Type B pancreatic cell (in vitro differentiated cells): Measurements from ENCODE around the gene SYNGR1. TPM values are rescaled to one million over a fixed set of nuclear protein-coding genes. Genes with fewer than 3 reads are reported as not detected.

Source experiments
- DNase-seq: peaks from one replicate; pipeline ENCODE4 v3.0.0; 2021; ENCODE audit warnings: mixed read lengths; ENCODE audit not compliant: unreplicated experiment; ENCODE audit errors: extremely low spot score
- H3K27ac Mint-ChIP-seq: 2 replicates; pipeline ENCODE4 v1.8.0; 2021; ENCODE audit warnings: mild to moderate bottlenecking, mixed read lengths
- H3K27me3 Mint-ChIP-seq: 2 replicates; pipeline ENCODE4 v1.8.0; 2021; ENCODE audit warnings: mixed read lengths
- H3K36me3 Mint-ChIP-seq: 2 replicates; pipeline ENCODE4 v1.8.0; 2021; ENCODE audit warnings: mixed read lengths
- H3K4me1 Mint-ChIP-seq: one replicate; pipeline ENCODE4 v1.8.0; 2021; ENCODE audit warnings: mixed read lengths; ENCODE audit not compliant: unreplicated experiment
- H3K4me3 Mint-ChIP-seq: 2 replicates; pipeline ENCODE4 v1.8.0; 2021; ENCODE audit warnings: mild to moderate bottlenecking, mixed read lengths
- H3K9me3 Mint-ChIP-seq: 2 replicates; pipeline ENCODE4 v1.8.0; 2021; ENCODE audit warnings: mixed read lengths
- CTCF ChIP-seq: fragments of 200-600 bp; sonication (generic); conservative IDR thresholded peaks from 2 replicates; pipeline ENCODE4 v1.5.0; 2021; ENCODE audit warnings: antibody characterized with exemption, mild to moderate bottlenecking
- total RNA-seq: library from RNA; stranded (reverse); gene quantifications from 2 replicates; pipeline ENCODE4 v1.2.1, GENCODE V29; 2021; ENCODE audit warnings: low replicate concordance

The SYNGR1 gene
- total RNA-seq, 1 donor from 2014 or later: 41.4 TPM

GRCh38 chr22:39369186-39369585 lies 19.4 kb downstream of the SYNGR1 start:
- Mint-ChIP-seq H3K4me3 (no peak overlapping the region), H3K27ac (no peak overlapping the region), H3K36me3 (no peaks in the 10 kb centered on the region), H3K9me3 (no peaks in the 10 kb centered on the region), H3K27me3 (no peaks in the 10 kb centered on the region), H3K4me1 (peaks cover 18% of the 10 kb centered on the region)
- no peak for TF ChIP-seq CTCF
- DNase-seq: no peak

GRCh38 chr22:39369586-39369985 lies 19.8 kb downstream of the SYNGR1 start:
- no peaks in the 10 kb centered on the region for H3K9me3 Mint-ChIP-seq
- H3K4me3 Mint-ChIP-seq: no peak overlapping the region
- no peak for TF ChIP-seq CTCF
- DNase-seq: no peak
- H3K27ac Mint-ChIP-seq: no peak overlapping the region
- H3K27me3 Mint-ChIP-seq: no peaks in the 10 kb centered on the region
- H3K36me3 Mint-ChIP-seq: no peaks in the 10 kb centered on the region
- peaks cover 14% of the 10 kb centered on the region for H3K4me1 Mint-ChIP-seq

- no peak overlapping the region for H3K27ac Mint-ChIP-seq
- H3K27me3 Mint-ChIP-seq: no peaks in the 10 kb centered on the region
- DNase-seq: no peak
- no peaks in the 10 kb centered on the region for H3K9me3 Mint-ChIP-seq
- no peak overlapping the region for H3K4me3 Mint-ChIP-seq
- H3K4me1 Mint-ChIP-seq: peaks cover 5% of the 10 kb centered on the region
- no peak for TF ChIP-seq CTCF
- H3K36me3 Mint-ChIP-seq: peaks cover 2% of the 10 kb centered on the region
Observed at GRCh38 chr22:39371732-39372131, 21.9 kb downstream of the SYNGR1 start.

- peaks cover 5% of the 10 kb centered on the region for H3K36me3 Mint-ChIP-seq
- no peak for DNase-seq
- TF ChIP-seq CTCF: no peak
- H3K4me1 Mint-ChIP-seq: no peaks in the 10 kb centered on the region
- no peaks in the 10 kb centered on the region for H3K9me3 Mint-ChIP-seq
- H3K4me3 Mint-ChIP-seq: no peak overlapping the region
- no peaks in the 10 kb centered on the region for H3K27me3 Mint-ChIP-seq
- no peak overlapping the region for H3K27ac Mint-ChIP-seq
Observed at GRCh38 chr22:39374191-39374590, 24.4 kb downstream of the SYNGR1 start.

GRCh38 chr22:39374801-39375200 lies 25.0 kb downstream of the SYNGR1 start:
- TF ChIP-seq CTCF: no peak
- H3K9me3 Mint-ChIP-seq: no peaks in the 10 kb centered on the region

GRCh38 chr22:39375646-39376045 lies 25.9 kb downstream of the SYNGR1 start:
- no peak overlapping the region for H3K27ac Mint-ChIP-seq
- H3K4me3 Mint-ChIP-seq: no peak overlapping the region
- DNase-seq: no peak
- H3K36me3 Mint-ChIP-seq: peaks cover 5% of the 10 kb centered on the region
- TF ChIP-seq CTCF: no peak
- no peaks in the 10 kb centered on the region for H3K9me3 Mint-ChIP-seq
- no peaks in the 10 kb centered on the region for H3K4me1 Mint-ChIP-seq
- H3K27me3 Mint-ChIP-seq: no peaks in the 10 kb centered on the region

More at GRCh38 chr22:39374801-39375200, 25.0 kb downstream of the SYNGR1 start:
- H3K27ac Mint-ChIP-seq: no peak overlapping the region
- H3K27me3 Mint-ChIP-seq: no peaks in the 10 kb centered on the region
- H3K4me1 Mint-ChIP-seq: no peaks in the 10 kb centered on the region
- no peak overlapping the region for H3K4me3 Mint-ChIP-seq
- H3K36me3 Mint-ChIP-seq: peaks cover 5% of the 10 kb centered on the region
- no peak for DNase-seq
